NK-92 (cell line): ENCODE results near the gene ACER2.

Experiments
- DNase-seq: peaks from one replicate; lab custom pipeline; 2025; ENCODE audit not compliant: unreplicated experiment; lab: John Stamatoyannopoulos, UW

Gene ACER2

DNA sequence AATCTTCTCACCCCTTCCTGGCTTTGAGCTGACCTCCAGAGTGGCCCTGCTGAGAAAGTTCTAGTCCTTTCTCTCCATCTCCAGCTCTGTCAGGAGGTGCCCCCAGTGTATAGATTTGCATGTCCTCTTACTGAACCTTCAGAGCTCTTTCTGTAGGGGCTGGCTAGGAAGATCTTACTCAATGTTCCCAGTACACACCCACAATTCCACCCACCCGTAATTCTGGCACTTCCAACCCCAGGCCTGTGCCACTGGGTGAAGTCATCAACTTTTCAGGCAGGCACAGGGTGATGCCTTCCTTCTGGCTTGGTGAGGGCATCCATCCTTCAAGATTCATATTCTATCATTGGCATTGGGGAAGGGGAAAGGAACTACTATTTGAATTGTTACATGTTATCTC is 75.9 kb downstream of the ACER2 start:
- no peak for DNase-seq

GRCh38 chr9:19485193-19485592 is 76.4 kb downstream of the ACER2 start:
- no peak for DNase-seq

GRCh38 chr9:19486803-19487202 is 78.0 kb downstream of the ACER2 start:
- no peak for DNase-seq

DNA sequence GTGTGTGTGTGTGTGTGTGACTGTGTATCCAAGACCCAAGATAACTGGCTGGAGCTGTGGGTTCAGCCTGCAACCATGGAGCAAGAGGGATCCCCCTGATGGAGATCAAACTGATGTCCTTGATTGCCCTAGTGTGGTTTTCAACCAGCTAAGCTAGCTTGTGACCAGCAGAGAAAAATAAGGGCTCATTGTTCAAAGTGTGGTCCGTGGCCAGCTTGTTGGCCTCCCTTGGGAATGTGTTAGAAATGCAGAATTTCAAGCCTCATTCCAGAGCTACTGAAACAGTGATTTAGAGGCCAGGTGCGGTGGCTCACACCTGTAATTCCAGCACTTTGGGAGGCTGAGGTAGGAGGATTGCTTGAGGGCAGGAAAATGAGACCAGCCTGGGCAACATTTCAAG is 79.9 kb downstream of the ACER2 start:
- no peak for DNase-seq

- no peak for DNase-seq
Measured at GRCh38 chr9:19490269-19490668, 81.5 kb downstream of the ACER2 start.

DNA sequence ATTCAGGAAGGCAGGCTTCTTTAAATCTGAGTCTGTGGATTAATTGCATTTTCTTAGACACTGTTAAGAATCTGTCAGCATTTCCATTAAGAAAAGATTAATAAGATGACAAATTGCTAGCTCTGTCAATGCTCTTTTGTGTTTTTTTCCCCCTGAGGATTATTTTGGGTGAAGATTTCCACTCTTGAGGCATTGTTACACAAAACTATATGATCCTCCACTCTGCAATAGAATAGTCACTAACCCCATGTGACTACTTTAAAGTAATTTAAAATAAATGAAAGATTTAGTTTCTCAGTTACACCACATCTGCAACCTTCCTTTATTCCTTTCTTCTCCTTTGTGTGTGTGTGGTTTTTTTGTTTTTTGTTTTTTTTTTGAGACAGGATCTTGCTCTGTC is 82.0 kb downstream of the ACER2 start:
- DNase-seq: no peak

DNA sequence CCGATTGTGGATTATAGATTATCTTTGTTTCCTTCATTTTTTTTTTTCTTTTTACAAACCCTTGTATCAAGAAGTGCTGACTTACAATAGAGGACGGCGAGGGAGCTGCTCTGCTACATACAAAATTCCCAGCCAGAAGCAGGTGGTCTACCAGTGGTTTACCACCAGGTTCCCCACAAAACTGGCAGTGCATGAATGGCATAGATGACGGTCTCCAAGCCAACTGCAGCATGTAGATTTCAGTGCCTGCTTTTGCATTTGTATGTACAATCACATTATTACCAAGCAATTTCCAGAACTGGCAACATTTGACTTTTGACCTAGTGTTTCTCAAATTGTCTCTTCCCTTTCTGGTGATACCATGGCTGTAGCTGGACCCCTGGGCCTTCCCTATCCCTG is 84.0 kb downstream of the ACER2 start:
- DNase-seq: no peak

GRCh38 chr9:19493174-19493811 is 84.5 kb downstream of the ACER2 start:
- DNase-seq: no peak

DNA sequence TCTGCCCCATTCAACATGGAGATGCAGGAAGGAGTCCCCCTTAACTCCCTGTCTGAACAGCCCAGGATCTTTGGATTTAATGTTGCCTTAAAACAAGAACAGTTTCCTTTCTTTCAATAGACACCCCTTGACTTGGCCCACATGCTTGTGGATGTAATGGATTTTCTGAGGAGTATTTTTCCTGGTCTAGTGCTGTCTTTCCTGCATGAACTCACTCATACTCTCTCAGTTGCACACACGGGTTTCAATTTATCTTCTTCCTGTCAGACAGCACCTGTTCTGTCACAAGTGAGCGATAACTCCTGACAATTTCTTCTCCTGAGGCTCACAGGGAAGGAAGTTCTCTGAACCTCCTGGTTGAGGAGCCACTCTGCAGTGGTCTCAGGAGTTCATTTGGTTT is 85.1 kb downstream of the ACER2 start:
- no peak for DNase-seq

DNA sequence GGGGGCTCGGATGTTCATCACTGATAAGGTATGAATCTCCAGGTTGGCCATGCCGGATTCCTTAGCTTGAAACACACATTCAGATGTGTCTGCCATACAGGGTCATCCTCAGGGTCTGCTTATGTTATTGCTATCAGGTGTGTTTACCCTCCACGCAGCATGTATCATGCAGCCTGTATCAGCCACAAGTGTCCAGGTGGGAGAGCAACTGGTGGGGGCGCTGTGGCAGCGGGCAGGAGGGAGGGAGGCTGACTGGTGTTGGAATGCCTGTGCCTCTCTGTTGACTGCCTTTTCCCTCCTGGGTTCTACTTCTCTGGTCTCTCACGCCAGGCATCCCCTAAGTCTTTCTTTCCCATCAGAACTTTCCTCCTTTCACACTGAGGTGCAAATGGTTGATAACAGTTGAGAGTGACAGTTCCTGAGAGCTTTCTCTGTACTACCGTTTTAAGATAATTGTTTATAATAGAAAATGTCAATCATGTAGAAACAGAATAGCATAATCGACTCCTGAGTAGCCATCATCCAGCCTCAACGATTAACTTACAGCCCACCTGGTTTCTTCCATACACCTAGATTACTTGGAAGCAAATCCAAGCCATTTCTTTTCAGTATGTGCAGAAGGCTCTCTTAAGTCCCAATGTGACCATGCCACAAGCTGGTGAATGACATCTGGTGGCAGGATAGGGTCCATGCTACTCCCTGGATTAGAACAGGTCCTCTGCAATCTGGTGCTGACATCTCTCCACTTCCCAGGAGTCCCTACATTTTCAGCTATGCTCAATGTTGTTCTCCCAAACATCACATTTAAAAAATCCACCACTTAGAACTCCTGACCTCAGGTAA is 86.6 kb downstream of the ACER2 start:
- no peak for DNase-seq

DNA sequence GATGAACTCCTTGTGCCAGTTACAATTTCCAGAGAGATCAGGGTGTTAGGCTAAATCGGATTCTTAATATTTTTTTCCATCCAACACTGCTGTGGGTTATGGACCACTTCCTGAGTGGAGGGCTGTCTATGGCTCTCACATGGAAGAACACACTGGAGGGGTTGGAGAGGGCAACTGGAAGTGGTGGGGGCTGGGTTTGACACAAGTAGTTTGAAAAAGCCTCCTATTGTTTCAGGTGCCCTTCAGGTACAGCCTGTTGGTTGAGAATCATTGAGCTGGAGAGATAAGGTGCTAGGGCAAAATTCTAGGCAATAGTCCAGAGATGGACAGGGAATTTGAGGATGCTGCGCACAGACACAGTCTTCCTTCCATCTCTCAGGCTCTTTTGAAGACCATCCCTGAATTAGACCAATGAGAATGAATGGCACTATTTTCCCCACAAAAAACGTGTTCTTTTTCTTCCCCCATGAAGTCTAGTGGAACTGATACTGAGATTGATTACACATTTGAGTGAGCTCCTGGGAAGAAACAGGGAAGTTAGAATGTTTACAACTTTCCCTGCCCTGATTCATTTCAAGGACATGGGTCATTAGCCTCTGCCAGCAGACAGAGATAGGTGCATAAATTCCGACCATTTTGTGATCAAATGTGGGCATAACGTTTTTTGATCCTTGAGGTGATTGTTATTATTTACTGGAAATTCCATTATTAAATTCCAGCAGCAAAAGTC is 87.7 kb downstream of the ACER2 start:
- no peak for DNase-seq

DNA sequence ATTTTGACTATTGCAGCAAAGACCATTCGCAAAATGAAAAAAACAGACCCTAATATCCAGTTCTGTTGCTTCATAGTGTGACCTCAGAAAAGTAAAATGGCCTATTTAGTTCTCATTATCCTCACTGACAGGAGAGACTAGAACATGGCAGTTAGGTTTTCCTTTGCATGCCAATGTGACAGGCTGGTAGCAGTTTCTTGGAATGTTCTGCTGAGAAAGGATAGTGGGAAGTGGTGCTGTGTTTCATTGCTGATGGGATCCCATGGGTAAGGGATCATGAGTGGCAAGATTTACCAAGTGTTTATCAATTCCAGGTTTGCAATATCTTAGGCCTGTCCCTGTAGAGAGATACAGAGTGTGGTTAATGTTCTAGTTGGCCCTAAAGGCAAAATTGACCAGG is 88.5 kb downstream of the ACER2 start:
- no peak for DNase-seq

DNA sequence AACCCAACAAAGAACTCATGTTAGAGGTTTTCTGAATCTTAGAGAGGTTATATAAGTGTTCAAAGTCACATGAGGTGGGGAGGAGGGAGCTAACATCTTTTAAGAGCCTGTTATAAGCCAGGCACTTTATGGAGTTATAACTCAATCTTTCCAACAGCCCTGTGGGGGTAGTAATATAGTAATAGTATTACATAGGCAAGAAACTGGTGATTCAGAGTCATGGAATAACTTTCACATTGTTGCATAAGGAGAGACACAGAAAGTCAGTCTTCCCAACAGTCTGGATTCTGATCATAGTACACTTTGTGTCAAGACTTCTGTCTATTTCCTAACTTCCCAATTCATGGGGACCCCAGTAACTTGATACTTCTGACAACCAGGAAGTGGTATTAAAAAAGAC is 89.2 kb downstream of the ACER2 start:
- DNase-seq: no peak
